Keratinocyte (primary cell): ENCODE results near the gene MRPL10. TPM values are rescaled to one million over a fixed set of nuclear protein-coding genes. Genes with fewer than 3 reads are reported as not detected.

Experiments used
- DNase-seq: peaks from one replicate; pipeline ENCODE4 v3.0.0-alpha.2; 2011; ENCODE audit warnings: low read depth, missing footprints, low spot score
- FAIRE-seq: peaks from 2 replicates; lab custom pipeline; 2011; peaks lifted over from hg19 to GRCh38; lab: Jason Lieb, UNC
- H2AFZ ChIP-seq: 2 replicates; pipeline ENCODE4 v1.6.0; 2012; ENCODE audit warnings: low read length, control low read depth, inconsistent platforms; ENCODE audit not compliant: control insufficient read depth
- H3K27ac ChIP-seq: 2 replicates; pipeline ENCODE4 v1.5.1; 2011; ENCODE audit warnings: low read length; ENCODE audit not compliant: control insufficient read depth, insufficient read depth
- H3K27me3 ChIP-seq: 3 replicates; pipeline ENCODE4 v1.6.0; 2011; ENCODE audit warnings: low read length; ENCODE audit not compliant: control insufficient read depth, insufficient read depth; ENCODE audit errors: extremely low read depth
- H3K36me3 ChIP-seq, 2 experiments: 2 replicates in 1 of 2; 3 replicates in 1 of 2; pipeline ENCODE4 v1.5.1; 2011; ENCODE audit warnings: low read length in 2 of 2, mild to moderate bottlenecking in 1 of 2; ENCODE audit not compliant: control insufficient read depth in 2 of 2, insufficient read depth in 2 of 2; ENCODE audit errors: extremely low read depth in 1 of 2
- H3K4me1 ChIP-seq: 3 replicates; pipeline ENCODE4 v1.5.1; 2011; ENCODE audit warnings: low read length; ENCODE audit not compliant: control insufficient read depth, insufficient read depth; ENCODE audit errors: extremely low read depth
- H3K4me2 ChIP-seq: 3 replicates; pipeline ENCODE4 v1.6.0; 2011; ENCODE audit warnings: low read depth, low read length; ENCODE audit not compliant: control insufficient read depth, insufficient read depth; ENCODE audit errors: extremely low read depth
- H3K4me3 ChIP-seq, 3 experiments: fragments of 200-600 bp in 1 of 3; sonication (generic) in 1 of 3; 2 replicates in 2 of 3; 3 replicates in 1 of 3; pipeline ENCODE4 v1.5.1; 2011 to 2016; ENCODE audit warnings: low read length in 3 of 3, mild to moderate bottlenecking in 3 of 3, control low read depth in 2 of 3, inconsistent platforms in 1 of 3, low read depth in 1 of 3, mixed read lengths in 1 of 3, mixed run types in 1 of 3, moderate library complexity in 1 of 3; ENCODE audit not compliant: control insufficient read depth in 2 of 3, insufficient read depth in 2 of 3; ENCODE audit errors: extremely low read depth in 1 of 3
- H3K79me2 ChIP-seq: 2 replicates; pipeline ENCODE4 v1.6.0; 2012; ENCODE audit warnings: low read length; ENCODE audit not compliant: control insufficient read depth, insufficient read depth
- H3K9ac ChIP-seq: 3 replicates; pipeline ENCODE4 v1.6.0; 2011; ENCODE audit warnings: low read length; ENCODE audit not compliant: control insufficient read depth, insufficient read depth; ENCODE audit errors: extremely low read depth
- H3K9me1 ChIP-seq: 3 replicates; pipeline ENCODE4 v1.6.0; 2011; ENCODE audit warnings: low read length; ENCODE audit not compliant: control insufficient read depth, insufficient read depth; ENCODE audit errors: extremely low read depth
- H3K9me3 ChIP-seq: 2 replicates; pipeline ENCODE4 v1.5.1; 2012; ENCODE audit warnings: low read depth, low read length; ENCODE audit not compliant: control insufficient read depth
- H4K20me1 ChIP-seq: 3 replicates; pipeline ENCODE4 v1.6.0; 2011; ENCODE audit warnings: low read length; ENCODE audit not compliant: control insufficient read depth, insufficient read depth; ENCODE audit errors: extremely low read depth
- EZH2 ChIP-seq: IDR thresholded peaks from one replicate; pipeline ENCODE4 v1.6.1; 2012; ENCODE audit warnings: inconsistent platforms, mild to moderate bottlenecking, low read length, moderate library complexity
- dilution Hi-C: fragments of 300-500 bp; cut with MboI; formaldehyde crosslinking; loops from one replicate; pipeline ENCODE4 v1.7.0; 2020; ENCODE audit warnings: low sequenced_read_pairs; ENCODE audit not compliant: extremely low pct_ligation_motif_present
- polyA plus RNA-seq, 5 experiments: library from polyadenylated mRNA; depleted of rRNA in 3 of 5; stranded (reverse) in 3 of 5; stranded (forward) in 1 of 5; unstranded in 1 of 5; fragments of >200 nt; gene quantifications; 1 replicate in 1 of 5; 2 replicates in 3 of 5; 3 replicates in 1 of 5; pipeline versions ENCODE4 v1.2.1 to v1.2.3, GENCODE V29; 2011 to 2012; ENCODE audit warnings: missing spikeins in 2 of 5, low read depth in 1 of 5, low replicate concordance in 1 of 5
- TF ChIP-seq, protein P1 (sequence below), 3 experiments: IDR thresholded peaks in 1 of 3; conservative IDR thresholded peaks in 1 of 3; optimal IDR thresholded peaks in 1 of 3; 2 replicates in 2 of 3; 3 replicates in 1 of 3; pipeline versions ENCODE3 to v1.5.1; 2011; ENCODE audit warnings: low read length in 3 of 3, mild to moderate bottlenecking in 3 of 3, moderate library complexity in 2 of 3, control low read depth in 1 of 3, inconsistent platforms in 1 of 3; ENCODE audit not compliant: insufficient read depth in 2 of 3; ENCODE audit errors: extremely low read depth in 1 of 3

MRPL10 gene
- polyA plus RNA-seq, 1 donor (not counting 4 experiments of a cell fraction or from before 2014, with no cell fraction given): 42.4 TPM

DNA sequence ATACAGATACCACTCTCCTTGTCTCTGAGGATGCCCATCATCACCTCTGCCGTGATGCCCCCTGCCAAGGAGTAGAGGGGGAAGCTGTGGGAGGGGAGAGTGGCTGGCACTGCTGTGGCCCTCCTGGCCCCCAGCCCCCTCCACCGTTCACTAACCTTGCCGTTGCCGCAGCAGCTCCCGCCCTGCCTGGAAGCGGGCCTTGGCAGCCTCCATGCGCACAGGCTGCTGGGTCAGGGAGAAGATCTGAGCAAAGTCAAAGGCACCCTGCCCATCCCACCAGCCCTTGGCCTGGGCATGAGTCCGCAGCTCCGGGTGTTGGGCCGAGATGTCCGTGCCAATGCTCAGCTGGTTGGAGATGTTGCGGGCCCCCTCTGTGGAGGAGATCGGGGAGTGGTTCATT, 7.3 kb upstream of the MRPL10 start:
- no peak for DNase-seq
- dilution Hi-C loops: no loop called here
- Histone ChIP-seq H3K9ac (no peak overlapping the region), H3K9me3 (no peaks in the 10 kb centered on the region), H3K4me3 (no peak overlapping the region), H4K20me1 (no peaks in the 10 kb centered on the region), H3K4me2 (no peak overlapping the region), H2AFZ (no peak overlapping the region), H3K9me1 (no peaks in the 10 kb centered on the region), H3K36me3 (peaks cover 0 to 19% of the 10 kb centered on the region in 2 experiments), H3K27ac (no peak overlapping the region), H3K79me2 (peaks cover 5% of the 10 kb centered on the region), H3K27me3 (no peaks in the 10 kb centered on the region), H3K4me1 (peaks cover 21% of the 10 kb centered on the region)
- FAIRE-seq: no peak
- TF ChIP-seq, protein P1, sequence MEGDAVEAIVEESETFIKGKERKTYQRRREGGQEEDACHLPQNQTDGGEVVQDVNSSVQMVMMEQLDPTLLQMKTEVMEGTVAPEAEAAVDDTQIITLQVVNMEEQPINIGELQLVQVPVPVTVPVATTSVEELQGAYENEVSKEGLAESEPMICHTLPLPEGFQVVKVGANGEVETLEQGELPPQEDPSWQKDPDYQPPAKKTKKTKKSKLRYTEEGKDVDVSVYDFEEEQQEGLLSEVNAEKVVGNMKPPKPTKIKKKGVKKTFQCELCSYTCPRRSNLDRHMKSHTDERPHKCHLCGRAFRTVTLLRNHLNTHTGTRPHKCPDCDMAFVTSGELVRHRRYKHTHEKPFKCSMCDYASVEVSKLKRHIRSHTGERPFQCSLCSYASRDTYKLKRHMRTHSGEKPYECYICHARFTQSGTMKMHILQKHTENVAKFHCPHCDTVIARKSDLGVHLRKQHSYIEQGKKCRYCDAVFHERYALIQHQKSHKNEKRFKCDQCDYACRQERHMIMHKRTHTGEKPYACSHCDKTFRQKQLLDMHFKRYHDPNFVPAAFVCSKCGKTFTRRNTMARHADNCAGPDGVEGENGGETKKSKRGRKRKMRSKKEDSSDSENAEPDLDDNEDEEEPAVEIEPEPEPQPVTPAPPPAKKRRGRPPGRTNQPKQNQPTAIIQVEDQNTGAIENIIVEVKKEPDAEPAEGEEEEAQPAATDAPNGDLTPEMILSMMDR (optimal IDR thresholded peaks at IDR 0.05 in 1 of 3, IDR thresholded peaks at IDR 0.05 in 1 of 3, conservative IDR thresholded peaks at IDR 0.05 in 1 of 3; ENCODE audit: extremely low read depth in 1 of 3, insufficient read depth in 2 of 3, low read length in 3 of 3): no peak
- TF ChIP-seq EZH2: no peak

DNA sequence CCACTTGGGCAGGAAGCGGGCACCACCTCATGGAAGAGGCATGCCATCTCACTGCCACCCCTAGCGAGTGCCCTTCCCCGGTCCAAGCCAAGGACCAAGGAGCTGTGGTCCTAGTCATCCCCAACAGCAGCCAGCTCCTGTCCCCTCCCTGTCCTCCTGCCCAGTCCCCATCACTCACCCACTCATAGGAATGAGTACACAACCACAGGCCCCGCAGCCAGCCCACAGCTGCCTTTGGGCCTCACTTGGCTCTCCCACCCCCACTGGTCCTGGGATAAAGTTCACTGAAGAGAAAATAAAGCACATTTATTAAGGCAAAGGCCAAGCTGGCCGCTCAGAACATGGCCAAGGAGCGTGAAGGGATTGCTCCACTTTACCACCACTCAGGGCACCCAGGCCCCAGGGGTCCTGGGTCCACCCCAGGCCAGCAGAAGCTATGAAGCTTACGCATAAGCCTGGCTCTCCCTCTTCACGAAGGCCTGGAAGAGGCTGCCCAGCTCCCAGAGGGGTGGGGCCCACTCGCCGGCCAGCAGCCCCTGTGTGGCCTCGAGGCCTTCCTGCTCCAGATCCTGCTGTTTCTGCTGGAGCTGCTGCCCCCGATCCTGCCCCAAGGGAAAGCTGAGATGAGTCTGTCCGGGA, 6.2 kb upstream of the MRPL10 start:
- Histone ChIP-seq H3K9me3 (no peaks in the 10 kb centered on the region), H3K4me3 (no peak overlapping the region), H3K4me1 (peaks cover 13% of the 10 kb centered on the region), H3K4me2 (no peak overlapping the region), H2AFZ (no peak overlapping the region), H4K20me1 (no peaks in the 10 kb centered on the region), H3K27ac (no peak overlapping the region), H3K27me3 (no peaks in the 10 kb centered on the region), H3K36me3 (peaks cover 0 to 19% of the 10 kb centered on the region in 2 experiments), H3K79me2 (peaks cover 5% of the 10 kb centered on the region), H3K9ac (no peak overlapping the region), H3K9me1 (no peaks in the 10 kb centered on the region)
- TF ChIP-seq, protein P1 (optimal IDR thresholded peaks at IDR 0.05 in 1 of 3, IDR thresholded peaks at IDR 0.05 in 1 of 3, conservative IDR thresholded peaks at IDR 0.05 in 1 of 3; ENCODE audit: extremely low read depth in 1 of 3, insufficient read depth in 2 of 3, low read length in 3 of 3): no peak
- TF ChIP-seq EZH2: no peak
- DNase-seq: no peak
- no peak for FAIRE-seq
- dilution Hi-C loops: no loop called here
